SU-DHL-6 (cell line): ENCODE measurements around the gene CTNNBL1.

Experiments used
- H2AFZ ChIP-seq: fragments of 200-600 bp; sonication (generic); 2 replicates; pipeline ENCODE4 v1.6.1; 2014; ENCODE audit warnings: low read depth, mild to moderate bottlenecking, moderate library complexity, mixed read lengths, antibody characterized with exemption, low read length; ENCODE audit not compliant: severe bottlenecking
- H3F3A ChIP-seq: fragments of 200-600 bp; shearing (Covaris generic); 2 replicates; pipeline ENCODE4 v1.6.0; 2016; ENCODE audit warnings: antibody characterized with exemption, mild to moderate bottlenecking; ENCODE audit not compliant: insufficient read depth
- H3K27ac ChIP-seq: fragments of 200-600 bp; sonication (generic); 2 replicates; pipeline ENCODE4 v1.5.1; 2016; ENCODE audit warnings: low read depth, mild to moderate bottlenecking, low read length, moderate library complexity, mixed read lengths
- H3K27me3 ChIP-seq: fragments of 200-600 bp; sonication (generic), shearing (Covaris generic); 2 replicates; pipeline ENCODE4 v1.6.0; 2014; ENCODE audit warnings: mild to moderate bottlenecking, low read length
- H3K36me3 ChIP-seq: fragments of 200-600 bp; sonication (generic); 2 replicates; pipeline ENCODE4 v1.6.1; 2014; ENCODE audit warnings: mild to moderate bottlenecking, low read length, mixed read lengths
- H3K4me2 ChIP-seq: fragments of 300-600, 200-600 bp; shearing (Covaris generic), sonication (generic); 2 replicates; pipeline ENCODE4 v1.6.0; 2014; ENCODE audit warnings: low read length, low read depth, mild to moderate bottlenecking; ENCODE audit not compliant: poor library complexity, severe bottlenecking
- H3K4me3 ChIP-seq: fragments of 200-600 bp; sonication (generic); 2 replicates; pipeline ENCODE4 v1.5.1; 2014; ENCODE audit warnings: antibody characterized with exemption, low read length, mild to moderate bottlenecking, mixed read lengths; ENCODE audit not compliant: insufficient read depth, poor library complexity, severe bottlenecking
- H3K79me2 ChIP-seq: fragments of 200-600 bp; sonication (generic); 2 replicates; pipeline ENCODE4 v1.6.1; 2014; ENCODE audit warnings: mild to moderate bottlenecking, low read length, moderate library complexity; ENCODE audit not compliant: insufficient read depth
- H3K9ac ChIP-seq: fragments of 200-600 bp; sonication (generic); 2 replicates; pipeline ENCODE4 v1.7.0; 2014; ENCODE audit warnings: mild to moderate bottlenecking, low read length
- H3K9me2 ChIP-seq: fragments of 200-600 bp; sonication (generic); replicated peaks from 2 replicates; pipeline ENCODE4 v1.6.1; 2014; ENCODE audit warnings: low read length; ENCODE audit not compliant: insufficient read depth
- H3K9me3 ChIP-seq: fragments of 200-600 bp; sonication (generic); 2 replicates; pipeline ENCODE4 v1.6.1; 2014; ENCODE audit warnings: low read length, mixed read lengths; ENCODE audit not compliant: insufficient read depth
- H4K20me1 ChIP-seq: fragments of 200-600 bp; sonication (generic); 2 replicates; pipeline ENCODE4 v1.6.1; 2014; ENCODE audit warnings: low read depth, mild to moderate bottlenecking, antibody characterized with exemption, low read length, moderate library complexity, mixed read lengths
- CTCF ChIP-seq: fragments of 200-600 bp; sonication (generic); IDR thresholded peaks from one replicate; pipeline ENCODE4 v1.5.1; 2017; ENCODE audit warnings: antibody characterized with exemption, mild to moderate bottlenecking, low read length, moderate library complexity; ENCODE audit not compliant: insufficient read depth, poor library complexity, severe bottlenecking
- EZH2phosphoT487 ChIP-seq: fragments of 200-600 bp; sonication (generic), shearing (Covaris generic); conservative IDR thresholded peaks from 2 replicates; pipeline ENCODE4 v1.6.1; 2018; ENCODE audit warnings: mild to moderate bottlenecking, antibody characterized with exemption, low read length, moderate library complexity, mixed read lengths

CTNNBL1 gene

GRCh38 chr20:37741055-37741454 lies 47.2 kb downstream of the CTNNBL1 start:
- no peak overlapping the region for H3K4me2 ChIP-seq
- H4K20me1 ChIP-seq, result no peaks in the 10 kb centered on the region
- no peak overlapping the region for H3K9ac ChIP-seq
- H2AFZ ChIP-seq, result no peak overlapping the region
- no peak overlapping the region for H3K4me3 ChIP-seq
- H3K27ac ChIP-seq, result no peak overlapping the region
- H3K27me3 ChIP-seq, result no peaks in the 10 kb centered on the region
- H3F3A ChIP-seq, result no peaks in the 10 kb centered on the region
- no peaks in the 10 kb centered on the region for H3K9me3 ChIP-seq
- no peaks in the 10 kb centered on the region for H3K9me2 ChIP-seq
- H3K36me3 ChIP-seq, result 0 out of 2 replicates have a peak, but pooled peaks cover 5% of the 10 kb centered on the region
- TF ChIP-seq EZH2phosphoT487 (no peak), CTCF (no peak)
- no peaks in the 10 kb centered on the region; the same call in 1 of the 2 replicates for H3K79me2 ChIP-seq

GRCh38 chr20:37741570-37741969 lies 47.7 kb downstream of the CTNNBL1 start:
- Histone ChIP-seq H3K9me2 (no peaks in the 10 kb centered on the region), H3F3A (no peaks in the 10 kb centered on the region), H3K36me3 (0 out of 2 replicates have a peak, but pooled peaks cover 5% of the 10 kb centered on the region), H3K9me3 (no peaks in the 10 kb centered on the region), H3K4me2 (no peak overlapping the region), H3K27me3 (no peaks in the 10 kb centered on the region), H4K20me1 (no peaks in the 10 kb centered on the region), H2AFZ (no peak overlapping the region), H3K79me2 (no peaks in the 10 kb centered on the region; the same call in 1 of the 2 replicates), H3K4me3 (no peak overlapping the region), H3K27ac (no peak overlapping the region), H3K9ac (no peak overlapping the region)
- no peak for TF ChIP-seq EZH2phosphoT487

GRCh38 chr20:37742131-37742530 lies 48.3 kb downstream of the CTNNBL1 start:
- no peak overlapping the region for H3K27ac ChIP-seq
- no peak overlapping the region for H2AFZ ChIP-seq
- H3K9me3 ChIP-seq, result no peaks in the 10 kb centered on the region
- no peak overlapping the region for H3K4me3 ChIP-seq
- TF ChIP-seq CTCF, result no peak
- no peak for TF ChIP-seq EZH2phosphoT487
- H4K20me1 ChIP-seq, result no peaks in the 10 kb centered on the region
- H3K27me3 ChIP-seq, result no peaks in the 10 kb centered on the region
- H3K4me2 ChIP-seq, result no peak overlapping the region
- no peaks in the 10 kb centered on the region for H3K9me2 ChIP-seq
- H3K9ac ChIP-seq, result no peak overlapping the region
- H3F3A ChIP-seq, result no peaks in the 10 kb centered on the region
- H3K36me3 ChIP-seq, result 0 out of 2 replicates have a peak, but pooled peaks cover 5% of the 10 kb centered on the region
- H3K79me2 ChIP-seq, result no peaks in the 10 kb centered on the region; the same call in 1 of the 2 replicates

GRCh38 chr20:37744347-37744746 lies 50.5 kb downstream of the CTNNBL1 start:
- Histone ChIP-seq H3K9ac (no peak overlapping the region), H3K27ac (no peak overlapping the region), H3K36me3 (no peaks in the 10 kb centered on the region), H3K9me3 (no peaks in the 10 kb centered on the region), H3K4me2 (no peak overlapping the region), H3K27me3 (no peaks in the 10 kb centered on the region), H3K79me2 (no peaks in the 10 kb centered on the region; the same call in 1 of the 2 replicates), H3F3A (no peaks in the 10 kb centered on the region), H3K9me2 (no peaks in the 10 kb centered on the region), H3K4me3 (no peak overlapping the region), H2AFZ (no peak overlapping the region), H4K20me1 (no peaks in the 10 kb centered on the region)
- no peak for TF ChIP-seq EZH2phosphoT487
- TF ChIP-seq CTCF, result no peak
